Left ventricle myocardium inferior (tissue), 1 donor: ENCODE results near the gene ARF3. TPM values are rescaled to one million over a fixed set of nuclear protein-coding genes. Genes with fewer than 3 reads are reported as not detected.

Experiments used
- DNase-seq: peaks from one replicate; pipeline ENCODE4 v3.0.0-alpha.2; 2020
- H3K27ac ChIP-seq: fragments of 200-600 bp; replicated peaks from 2 replicates; pipeline ENCODE4 v1.8.0; 2021
- H3K27me3 ChIP-seq: fragments of 200-600 bp; 2 replicates; pipeline ENCODE4 v1.8.0; 2021; ENCODE audit warnings: low read depth
- H3K36me3 ChIP-seq: fragments of 200-600 bp; 2 replicates; pipeline ENCODE4 v1.8.0; 2021
- H3K4me1 ChIP-seq: fragments of 200-600 bp; 2 replicates; pipeline ENCODE4 v1.8.0; 2021
- H3K4me3 ChIP-seq: fragments of 200-600 bp; 2 replicates; pipeline ENCODE4 v1.8.0; 2021; ENCODE audit warnings: mild to moderate bottlenecking, moderate library complexity
- H3K9me3 ChIP-seq: fragments of 200-600 bp; replicated peaks from 2 replicates; pipeline ENCODE4 v1.8.0; 2021
- intact Hi-C: fragments of 100-400 bp; cut with micrococcal nuclease; formaldehyde crosslinking; loops from one replicate; pipeline ENCODE4 v1.11.0; 2022
- total RNA-seq: library from RNA; stranded (reverse); fragmentation: NEBNext Ultra II Directional; extraction: Animal tissue kit (Norgen Biotek cat#: 25700); gene quantifications from one replicate; pipeline ENCODE4 v1.2.1, GENCODE V29; 2021
- TF ChIP-seq, protein P1 (sequence below): fragments of 200-600 bp; IDR thresholded peaks from 2 replicates; pipeline ENCODE4 v1.8.0; 2021; ENCODE audit warnings: antibody characterized with exemption, mild to moderate bottlenecking, borderline replicate concordance
- donor health status: DM: no; HTN: yes; CAD: no; lungs with severe emphysema.

ARF3 gene
- total RNA-seq, 1 donor from 2014 or later, result 49.6 TPM

DNA sequence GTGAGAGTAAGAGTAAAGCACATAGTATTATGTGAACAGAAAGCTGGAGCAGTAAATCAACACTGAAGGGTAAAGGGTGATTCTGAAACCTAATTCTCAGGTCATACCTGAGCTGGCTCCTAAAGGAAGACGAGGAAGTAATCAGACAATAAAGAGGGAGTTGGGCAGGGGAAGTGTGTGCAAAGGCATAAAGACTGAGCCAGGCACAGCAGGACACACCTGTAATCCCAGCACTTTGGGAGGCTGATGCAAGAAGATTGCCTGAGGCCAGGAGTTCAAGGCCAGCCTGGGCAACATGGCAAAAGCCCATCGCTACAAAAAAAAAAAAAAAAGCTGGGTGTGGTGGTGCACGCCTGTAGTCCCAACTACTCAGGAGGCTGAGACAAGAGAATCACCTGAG is 9.6 kb downstream of the ARF3 start:
- intact Hi-C loops, result no loop called here
- DNase-seq, result no peak
- Histone ChIP-seq H3K27ac (no peak overlapping the region), H3K36me3 (peaks cover 21% of the 10 kb centered on the region), H3K4me1 (peaks cover 39% of the 10 kb centered on the region), H3K9me3 (no peaks in the 10 kb centered on the region), H3K27me3 (no peaks in the 10 kb centered on the region), H3K4me3 (no peak overlapping the region)
- TF ChIP-seq, protein P1, sequence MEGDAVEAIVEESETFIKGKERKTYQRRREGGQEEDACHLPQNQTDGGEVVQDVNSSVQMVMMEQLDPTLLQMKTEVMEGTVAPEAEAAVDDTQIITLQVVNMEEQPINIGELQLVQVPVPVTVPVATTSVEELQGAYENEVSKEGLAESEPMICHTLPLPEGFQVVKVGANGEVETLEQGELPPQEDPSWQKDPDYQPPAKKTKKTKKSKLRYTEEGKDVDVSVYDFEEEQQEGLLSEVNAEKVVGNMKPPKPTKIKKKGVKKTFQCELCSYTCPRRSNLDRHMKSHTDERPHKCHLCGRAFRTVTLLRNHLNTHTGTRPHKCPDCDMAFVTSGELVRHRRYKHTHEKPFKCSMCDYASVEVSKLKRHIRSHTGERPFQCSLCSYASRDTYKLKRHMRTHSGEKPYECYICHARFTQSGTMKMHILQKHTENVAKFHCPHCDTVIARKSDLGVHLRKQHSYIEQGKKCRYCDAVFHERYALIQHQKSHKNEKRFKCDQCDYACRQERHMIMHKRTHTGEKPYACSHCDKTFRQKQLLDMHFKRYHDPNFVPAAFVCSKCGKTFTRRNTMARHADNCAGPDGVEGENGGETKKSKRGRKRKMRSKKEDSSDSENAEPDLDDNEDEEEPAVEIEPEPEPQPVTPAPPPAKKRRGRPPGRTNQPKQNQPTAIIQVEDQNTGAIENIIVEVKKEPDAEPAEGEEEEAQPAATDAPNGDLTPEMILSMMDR, result no peak

DNA sequence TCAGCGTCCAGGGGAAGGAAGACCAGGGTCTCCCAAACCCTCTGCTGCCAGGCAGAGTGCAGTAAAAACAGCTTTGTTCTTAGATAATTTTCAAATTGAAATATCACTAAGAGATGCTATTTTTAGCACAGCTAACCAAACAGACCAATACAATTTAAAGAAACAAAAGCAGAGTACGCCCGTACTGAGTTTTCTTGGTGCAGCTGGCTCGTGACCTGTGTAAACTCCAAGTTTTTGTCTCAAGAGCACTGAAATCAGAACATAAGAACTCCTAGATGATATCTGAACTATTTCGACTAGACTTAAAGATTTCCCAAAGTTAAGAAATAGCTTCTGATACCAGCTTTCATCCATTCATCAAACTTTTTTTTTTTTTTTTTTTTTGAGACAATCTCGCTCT is 10.3 kb downstream of the ARF3 start:
- Histone ChIP-seq H3K36me3 (peaks cover 14% of the 10 kb centered on the region), H3K4me3 (no peak overlapping the region), H3K4me1 (peaks cover 39% of the 10 kb centered on the region), H3K9me3 (no peaks in the 10 kb centered on the region), H3K27ac (no peak overlapping the region), H3K27me3 (no peaks in the 10 kb centered on the region)
- no peak for DNase-seq
- intact Hi-C loops, result no loop called here
- TF ChIP-seq, protein P1, result no peak

DNA sequence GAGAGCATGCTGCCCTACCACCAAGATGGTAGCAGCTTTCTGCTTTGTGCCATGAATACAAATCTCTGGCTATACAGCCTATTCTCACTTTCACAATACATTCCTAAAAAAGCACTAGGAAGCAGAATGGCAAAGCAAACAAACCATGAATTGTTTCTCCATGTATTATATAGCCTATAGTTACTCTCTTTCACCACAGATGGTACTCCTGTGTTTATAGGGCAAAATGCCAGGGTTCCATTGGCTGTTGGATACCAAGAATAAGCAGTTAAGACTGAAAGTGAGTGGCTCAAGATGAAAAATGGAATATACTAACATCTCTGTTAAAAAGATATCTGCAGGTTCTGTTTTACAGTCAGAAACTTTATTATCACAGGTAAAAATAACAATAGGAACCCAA is 11.1 kb downstream of the ARF3 start:
- intact Hi-C loops, result no loop called here
- peaks cover 45% of the 10 kb centered on the region for H3K4me1 ChIP-seq
- no peaks in the 10 kb centered on the region for H3K27me3 ChIP-seq
- peaks cover 10% of the 10 kb centered on the region for H3K36me3 ChIP-seq
- no peak overlapping the region for H3K27ac ChIP-seq
- no peak for DNase-seq
- no peak overlapping the region for H3K4me3 ChIP-seq
- TF ChIP-seq, protein P1, result no peak
- no peaks in the 10 kb centered on the region for H3K9me3 ChIP-seq

DNA sequence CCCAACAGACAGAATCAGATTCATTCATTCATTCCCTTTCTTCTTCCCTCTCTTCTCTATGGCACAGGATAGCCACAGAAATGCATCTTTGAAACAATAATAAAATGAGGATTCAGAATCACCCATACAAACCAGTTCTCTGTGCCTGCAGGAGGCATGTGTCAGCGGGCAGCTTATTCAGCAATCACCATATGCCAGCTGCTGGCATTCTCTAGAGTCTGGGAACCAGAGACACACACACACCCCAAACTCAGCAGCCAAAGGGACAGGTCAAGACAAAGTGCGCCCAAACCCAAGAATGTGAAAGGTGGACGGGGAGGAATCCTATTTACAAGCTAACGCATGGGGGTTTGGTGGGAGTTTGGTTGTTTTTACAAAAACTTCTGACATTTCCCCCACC is 14.1 kb downstream of the ARF3 start:
- TF ChIP-seq, protein P1, result no peak
- DNase-seq, result no peak
- intact Hi-C loops, result no loop called here
- Histone ChIP-seq H3K27ac (no peak overlapping the region), H3K9me3 (no peaks in the 10 kb centered on the region), H3K36me3 (peaks cover 28% of the 10 kb centered on the region), H3K27me3 (no peaks in the 10 kb centered on the region), H3K4me1 (peaks cover 50% of the 10 kb centered on the region), H3K4me3 (no peak overlapping the region)

DNA sequence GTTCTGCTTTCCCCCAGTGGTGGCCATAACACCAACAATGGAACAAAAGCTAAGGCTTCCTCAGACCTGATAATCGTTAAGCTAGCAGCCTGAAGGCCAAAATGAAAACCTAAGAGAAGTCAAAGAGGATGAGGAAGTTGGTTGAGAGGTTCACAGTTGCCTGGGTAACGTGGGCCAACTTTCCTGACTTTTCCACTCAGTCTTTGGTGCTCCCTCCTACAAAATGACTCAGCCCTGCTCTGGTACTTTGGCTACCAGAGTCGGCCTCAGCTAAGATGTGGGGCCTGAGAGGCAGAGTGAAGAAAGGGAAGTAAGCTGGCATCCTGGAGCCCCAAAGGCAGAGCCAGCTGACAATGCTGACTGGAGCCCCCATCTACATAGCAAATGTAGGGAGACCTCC is 17.1 kb downstream of the ARF3 start:
- Histone ChIP-seq H3K27ac (no peak overlapping the region), H3K4me3 (no peak overlapping the region), H3K27me3 (no peaks in the 10 kb centered on the region), H3K36me3 (peaks cover 50% of the 10 kb centered on the region), H3K9me3 (no peaks in the 10 kb centered on the region), H3K4me1 (peaks cover 27% of the 10 kb centered on the region)
- TF ChIP-seq, protein P1, result no peak
- intact Hi-C loops, result no loop called here
- DNase-seq, result no peak

DNA sequence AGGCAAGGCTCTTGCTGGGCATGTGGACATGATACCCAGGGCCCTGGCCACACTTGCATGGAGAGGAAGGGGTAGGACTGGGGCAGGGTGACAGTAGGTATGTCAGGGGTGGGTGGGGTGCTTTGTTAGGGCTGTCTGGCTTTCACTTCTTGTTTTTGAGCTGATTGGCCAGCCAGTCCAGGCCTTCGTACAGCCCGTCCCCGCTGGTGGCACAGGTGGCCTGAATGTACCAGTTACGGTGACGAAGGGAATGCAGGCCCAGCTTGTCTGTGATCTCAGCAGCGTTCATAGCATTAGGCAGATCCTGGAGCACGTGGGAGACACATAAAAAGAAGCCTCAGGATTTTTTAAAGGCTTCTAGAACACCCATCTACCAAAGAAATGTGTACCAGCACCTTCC is 18.5 kb downstream of the ARF3 start:
- Histone ChIP-seq H3K27ac (no peak overlapping the region), H3K9me3 (no peaks in the 10 kb centered on the region), H3K27me3 (no peaks in the 10 kb centered on the region), H3K36me3 (peaks cover 58% of the 10 kb centered on the region), H3K4me3 (no peak overlapping the region), H3K4me1 (peaks cover 17% of the 10 kb centered on the region)
- intact Hi-C loops, result no loop called here
- TF ChIP-seq, protein P1, result no peak
- no peak for DNase-seq
